ENCODE results near the gene MSI2.

The MSI2 gene

GRCh38 chr17:57370619-57371018, 114.3 kb downstream of the MSI2 start:
- no peak overlapping the region for H3K4me3 ChIP-seq (ENCODE audit: low read depth, low read length)
- H3K9me3 ChIP-seq (ENCODE audit: severe bottlenecking) = peaks cover 12% of the 10 kb centered on the region
- H3K36me3 ChIP-seq = peaks cover 32% of the 10 kb centered on the region
- TF ChIP-seq CTCF (IDR thresholded peaks at IDR 0.05; ENCODE audit: low read depth, low read length) = no peak
- no peak overlapping the region for H3K27ac ChIP-seq
- no peak for DNase-seq
- no peaks in the 10 kb centered on the region for H3K27me3 ChIP-seq (ENCODE audit: insufficient read depth, low read depth, severe bottlenecking)

- peaks cover 31% of the 10 kb centered on the region for H3K36me3 ChIP-seq
- peaks cover 12% of the 10 kb centered on the region for H3K9me3 ChIP-seq (ENCODE audit: severe bottlenecking)
- no peak overlapping the region for H3K4me3 ChIP-seq (ENCODE audit: low read depth, low read length)
- TF ChIP-seq CTCF (IDR thresholded peaks at IDR 0.05; ENCODE audit: low read depth, low read length) = no peak
- no peak overlapping the region for H3K27ac ChIP-seq
- no peaks in the 10 kb centered on the region for H3K27me3 ChIP-seq (ENCODE audit: insufficient read depth, low read depth, severe bottlenecking)
- DNase-seq = no peak
Observed at GRCh38 chr17:57372156-57372555, 115.8 kb downstream of the MSI2 start.

GRCh38 chr17:57373048-57373447, 116.7 kb downstream of the MSI2 start:
- peaks cover 12% of the 10 kb centered on the region for H3K9me3 ChIP-seq (ENCODE audit: severe bottlenecking)
- no peaks in the 10 kb centered on the region for H3K27me3 ChIP-seq (ENCODE audit: insufficient read depth, low read depth, severe bottlenecking)
- no peak for TF ChIP-seq CTCF (IDR thresholded peaks at IDR 0.05; ENCODE audit: low read depth, low read length)
- H3K27ac ChIP-seq = no peak overlapping the region
- peaks cover 31% of the 10 kb centered on the region for H3K36me3 ChIP-seq
- no peak overlapping the region for H3K4me3 ChIP-seq (ENCODE audit: low read depth, low read length)
- DNase-seq = no peak

- H3K9me3 ChIP-seq (ENCODE audit: severe bottlenecking) = peaks cover 12% of the 10 kb centered on the region
- peaks cover 31% of the 10 kb centered on the region for H3K36me3 ChIP-seq
- DNase-seq = no peak
- no peaks in the 10 kb centered on the region for H3K27me3 ChIP-seq (ENCODE audit: insufficient read depth, low read depth, severe bottlenecking)
- no peak for TF ChIP-seq CTCF (IDR thresholded peaks at IDR 0.05; ENCODE audit: low read depth, low read length)
- no peak overlapping the region for H3K27ac ChIP-seq
- H3K4me3 ChIP-seq (ENCODE audit: low read depth, low read length) = no peak overlapping the region
Observed at GRCh38 chr17:57373756-57374155, 117.4 kb downstream of the MSI2 start.

- TF ChIP-seq CTCF (IDR thresholded peaks at IDR 0.05; ENCODE audit: low read depth, low read length) = no peak
- H3K9me3 ChIP-seq (ENCODE audit: severe bottlenecking) = peaks cover 12% of the 10 kb centered on the region
- no peak overlapping the region for H3K27ac ChIP-seq
- H3K27me3 ChIP-seq (ENCODE audit: insufficient read depth, low read depth, severe bottlenecking) = no peaks in the 10 kb centered on the region
- DNase-seq = no peak
- H3K36me3 ChIP-seq = peaks cover 31% of the 10 kb centered on the region
- no peak overlapping the region for H3K4me3 ChIP-seq (ENCODE audit: low read depth, low read length)
Observed at GRCh38 chr17:57375040-57375769, 118.9 kb downstream of the MSI2 start.

GRCh38 chr17:57375770-57376225, 119.5 kb downstream of the MSI2 start:
- no peak overlapping the region for H3K4me3 ChIP-seq (ENCODE audit: low read depth, low read length)
- peaks cover 31% of the 10 kb centered on the region for H3K36me3 ChIP-seq
- no peak for TF ChIP-seq CTCF (IDR thresholded peaks at IDR 0.05; ENCODE audit: low read depth, low read length)
- no peak overlapping the region for H3K27ac ChIP-seq
- H3K27me3 ChIP-seq (ENCODE audit: insufficient read depth, low read depth, severe bottlenecking) = no peaks in the 10 kb centered on the region
- peaks cover 12% of the 10 kb centered on the region for H3K9me3 ChIP-seq (ENCODE audit: severe bottlenecking)
- no peak for DNase-seq
